NB4 (cell line): ENCODE results near the gene RABEP1.
A peak's percentile ranks its signal among the peaks of the same experiment; 100 is the strongest.

Experiments
- DNase-seq: peaks from one replicate; pipeline ENCODE4 v3.0.0; 2010; ENCODE audit warnings: low read depth
- H3K4me3 ChIP-seq: one replicate; pipeline ENCODE4 v1.5.1; 2011; ENCODE audit warnings: mild to moderate bottlenecking, low read depth, low read length, moderate library complexity
- MYC ChIP-seq: IDR thresholded peaks from 2 replicates; pipeline ENCODE4 v1.6.1; 2011; ENCODE audit warnings: low read depth, low read length
- POLR2A ChIP-seq: IDR thresholded peaks from 2 replicates; pipeline ENCODE4 v1.6.1; 2011; ENCODE audit warnings: mild to moderate bottlenecking; ENCODE audit not compliant: insufficient read length; ENCODE audit errors: extremely low read depth
- TF ChIP-seq, protein P1 (sequence below): IDR thresholded peaks from one replicate; pipeline ENCODE4 v1.5.1; 2012; ENCODE audit warnings: low read depth, low read length
- TF ChIP-seq, protein P2 (sequence below): IDR thresholded peaks from 2 replicates; pipeline ENCODE4 v1.6.1; 2011; ENCODE audit warnings: low read depth, low read length

Gene RABEP1

DNA sequence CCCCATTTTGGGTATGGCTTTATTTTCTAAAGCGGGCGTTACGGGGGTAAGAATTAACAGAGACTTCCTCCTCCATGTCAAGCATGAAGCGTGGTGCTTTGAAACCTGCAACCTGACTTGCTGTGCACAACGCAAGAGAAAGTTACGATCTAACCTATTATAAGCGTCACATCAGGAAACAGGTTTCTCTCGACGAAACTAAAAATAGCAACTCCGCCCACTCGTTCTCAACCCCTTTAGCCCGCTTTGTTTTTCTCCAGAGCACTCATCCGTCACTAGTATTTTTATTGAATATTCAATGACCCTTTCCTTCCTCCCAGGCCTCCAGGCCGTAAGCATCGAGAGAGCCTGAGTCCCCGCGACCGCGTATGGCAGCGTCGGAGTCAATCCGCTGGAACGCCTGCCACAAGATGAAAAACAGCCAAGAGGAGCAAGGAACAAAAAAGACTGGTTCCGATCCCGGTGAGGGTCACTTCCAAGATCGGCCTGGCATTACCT lies 136.8 kb downstream of the RABEP1 start:
- TF ChIP-seq, protein P1, sequence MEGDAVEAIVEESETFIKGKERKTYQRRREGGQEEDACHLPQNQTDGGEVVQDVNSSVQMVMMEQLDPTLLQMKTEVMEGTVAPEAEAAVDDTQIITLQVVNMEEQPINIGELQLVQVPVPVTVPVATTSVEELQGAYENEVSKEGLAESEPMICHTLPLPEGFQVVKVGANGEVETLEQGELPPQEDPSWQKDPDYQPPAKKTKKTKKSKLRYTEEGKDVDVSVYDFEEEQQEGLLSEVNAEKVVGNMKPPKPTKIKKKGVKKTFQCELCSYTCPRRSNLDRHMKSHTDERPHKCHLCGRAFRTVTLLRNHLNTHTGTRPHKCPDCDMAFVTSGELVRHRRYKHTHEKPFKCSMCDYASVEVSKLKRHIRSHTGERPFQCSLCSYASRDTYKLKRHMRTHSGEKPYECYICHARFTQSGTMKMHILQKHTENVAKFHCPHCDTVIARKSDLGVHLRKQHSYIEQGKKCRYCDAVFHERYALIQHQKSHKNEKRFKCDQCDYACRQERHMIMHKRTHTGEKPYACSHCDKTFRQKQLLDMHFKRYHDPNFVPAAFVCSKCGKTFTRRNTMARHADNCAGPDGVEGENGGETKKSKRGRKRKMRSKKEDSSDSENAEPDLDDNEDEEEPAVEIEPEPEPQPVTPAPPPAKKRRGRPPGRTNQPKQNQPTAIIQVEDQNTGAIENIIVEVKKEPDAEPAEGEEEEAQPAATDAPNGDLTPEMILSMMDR, result no peak
- TF ChIP-seq POLR2A (no peak), MYC (peak; percentile 23; the same call in 1 of the 2 replicates)
- TF ChIP-seq, protein P2, sequence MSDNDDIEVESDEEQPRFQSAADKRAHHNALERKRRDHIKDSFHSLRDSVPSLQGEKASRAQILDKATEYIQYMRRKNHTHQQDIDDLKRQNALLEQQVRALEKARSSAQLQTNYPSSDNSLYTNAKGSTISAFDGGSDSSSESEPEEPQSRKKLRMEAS, result 0 out of 2 replicates have a peak, but pooled peaks have one; percentile 26
- peak overlapping the region; percentile 90 for H3K4me3 ChIP-seq
- DNase-seq, result peak; percentile 73

DNA sequence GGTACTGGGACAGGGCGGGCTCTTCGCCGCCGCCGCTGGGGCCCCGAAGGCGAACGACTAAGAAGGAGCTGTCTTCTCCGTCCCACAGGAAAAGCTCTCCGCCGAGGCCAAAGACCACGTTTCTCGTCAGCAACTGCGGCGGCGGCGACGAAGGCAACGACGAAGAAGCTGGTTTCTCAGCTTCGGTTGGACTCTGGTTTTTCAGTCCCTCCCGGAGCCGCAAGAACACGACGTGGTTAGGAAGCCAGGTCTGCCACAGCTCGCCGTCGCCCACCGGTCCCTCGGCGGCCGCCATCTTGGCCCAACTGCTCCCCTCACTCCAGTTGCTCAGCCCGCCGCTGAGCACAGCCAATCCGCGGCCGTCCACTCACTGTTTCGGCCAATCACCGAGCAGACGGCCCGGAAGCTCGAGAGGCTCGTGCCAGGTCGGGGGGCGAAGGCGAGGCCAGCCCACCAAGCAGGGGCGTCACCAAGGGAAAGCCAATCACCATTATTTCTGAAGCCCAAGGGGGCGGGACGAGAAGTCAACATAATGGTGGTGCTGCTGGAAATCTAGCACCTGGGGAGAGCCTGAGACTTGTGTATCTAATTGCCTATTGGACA lies 137.4 kb downstream of the RABEP1 start, which contains the start of gene NUP88:
NUP88 (minus strand) TSS at position 307 of the 603 bp plus-strand sequence; CDS start at position 295, 12 bp downstream.
- DNase-seq, result peak; percentile 96
- TF ChIP-seq POLR2A (peak; percentile 82), MYC (peak; percentile 77; the same call in 1 of the 2 replicates)
- TF ChIP-seq, protein P1, result no peak
- TF ChIP-seq, protein P2, result peak; percentile 51; the same call in 1 of the 2 replicates
- H3K4me3 ChIP-seq, result peak within 1 kb of the TSS; percentile 93

DNA sequence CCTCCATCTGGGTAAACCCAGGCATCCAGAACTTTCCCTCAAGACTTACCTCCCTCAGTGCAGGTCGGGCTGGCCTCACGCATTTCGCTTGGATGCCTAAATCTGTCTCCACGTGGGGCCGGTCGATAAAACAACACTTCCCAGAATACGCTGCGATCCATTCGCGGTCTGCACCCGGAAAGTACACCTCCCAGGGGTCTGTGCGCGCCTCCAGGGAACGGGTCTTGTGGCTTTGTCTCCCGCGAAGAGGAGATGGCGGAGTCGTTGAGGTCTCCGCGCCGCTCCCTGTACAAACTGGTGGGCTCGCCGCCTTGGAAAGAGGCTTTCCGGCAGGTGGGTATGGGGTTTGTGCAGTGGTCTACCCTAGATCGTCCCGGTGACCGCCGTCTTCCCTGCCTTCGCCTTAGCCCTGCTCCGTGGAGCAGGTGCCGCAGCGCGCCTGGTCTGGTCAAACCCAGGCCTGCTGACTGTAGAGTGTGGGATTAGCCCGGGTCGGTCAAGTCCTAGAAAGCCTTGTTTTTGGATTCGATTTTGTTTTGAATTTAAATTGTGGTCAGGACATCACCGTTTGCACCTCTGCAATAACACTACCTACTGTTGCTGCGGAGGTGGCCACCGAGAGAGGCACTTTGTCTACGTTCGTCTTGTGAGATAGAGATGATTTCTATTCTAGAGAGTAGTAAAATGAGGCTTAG lies 138.0 kb downstream of the RABEP1 start, which contains the start of gene RPAIN:
RPAIN (plus strand) TSS at position 224 of the 695 bp plus-strand sequence; CDS start at position 253, 29 bp downstream.
- DNase-seq, result peak; percentile 90
- TF ChIP-seq, protein P2, result peak; percentile 61
- TF ChIP-seq POLR2A, result peak; percentile 74
- TF ChIP-seq, protein P1, result no peak
- peak; percentile 70 for TF ChIP-seq MYC
- peak within 1 kb of the TSS; percentile 93 for H3K4me3 ChIP-seq

DNA sequence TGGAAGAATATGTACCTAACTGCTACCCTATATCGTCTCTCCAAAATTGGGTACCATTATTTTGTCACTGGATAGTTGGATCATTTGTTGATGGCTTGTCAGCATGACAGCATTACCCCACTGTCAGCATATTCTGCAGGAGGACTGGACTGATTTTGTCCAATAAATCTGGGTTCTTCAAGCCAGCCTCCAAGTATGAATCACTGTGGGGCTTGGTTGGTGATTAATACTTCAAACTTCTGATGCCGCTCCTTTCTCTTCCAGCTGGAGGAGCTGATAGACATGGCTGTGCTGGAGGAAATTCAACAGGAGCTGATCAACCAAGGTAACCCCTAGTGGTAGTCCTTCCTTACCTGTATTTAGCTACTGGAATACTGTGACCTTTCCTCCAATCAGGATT lies 140.4 kb downstream of the RABEP1 start:
- TF ChIP-seq, protein P1, result no peak
- TF ChIP-seq, protein P2, result no peak
- TF ChIP-seq MYC (no peak), POLR2A (no peak)
- no peak overlapping the region for H3K4me3 ChIP-seq
- DNase-seq, result no peak

DNA sequence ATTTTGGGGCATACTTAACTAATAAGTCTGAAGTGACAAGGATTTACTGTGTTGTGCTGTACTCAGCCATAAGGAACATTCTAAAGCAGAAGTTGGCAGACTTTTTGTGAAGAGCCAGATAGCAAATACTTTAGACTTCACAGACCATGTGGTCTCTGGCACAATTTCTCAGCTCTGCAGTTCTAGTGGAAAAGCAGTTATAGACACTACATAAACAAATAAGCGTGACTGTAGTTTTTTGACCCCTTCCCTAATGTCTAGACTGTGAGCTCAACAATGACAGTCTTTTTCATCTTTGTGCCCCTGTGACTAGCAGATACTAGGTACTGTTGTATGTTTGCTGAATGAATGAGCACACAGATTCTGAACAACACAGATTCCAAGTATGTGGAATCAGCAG lies 142.8 kb downstream of the RABEP1 start:
- TF ChIP-seq, protein P2, result no peak
- TF ChIP-seq MYC, result no peak
- TF ChIP-seq, protein P1, result no peak
- no peak for TF ChIP-seq POLR2A
- no peak for DNase-seq
- H3K4me3 ChIP-seq, result no peak overlapping the region
